NCI-H2081 treated with DMSO at 0.1 percent for 48 hours (cell line): ENCODE data around the gene MARS1.
"Not testable (repeated sequence)": the region's sequence is repeated elsewhere in the genome, so short reads cannot be mapped to it uniquely, and the experiment has no call there.

Experiments used
- DNase-seq: peaks from one replicate; lab custom pipeline; 2025; lab: John Stamatoyannopoulos, UW

The MARS1 gene

DNA sequence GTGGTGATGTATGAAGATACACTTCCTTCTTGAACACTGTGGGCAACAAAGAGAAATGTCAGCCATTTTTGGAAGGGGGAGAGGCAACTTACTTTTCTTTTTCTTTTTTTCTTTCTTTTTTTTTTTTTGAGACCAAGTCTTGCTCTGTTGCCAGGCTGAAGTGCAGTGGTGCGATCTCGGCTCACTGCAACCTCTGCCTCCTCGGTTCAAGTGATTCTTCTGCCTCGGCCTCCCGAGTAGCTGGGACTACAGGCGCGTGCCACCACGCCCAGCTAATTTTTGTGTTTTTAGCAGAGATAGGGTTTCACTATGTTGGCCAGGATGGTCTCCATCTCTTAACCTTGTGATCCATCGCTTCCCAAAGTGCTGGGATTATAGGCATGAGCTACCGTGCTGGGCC, 29.9 kb downstream of the MARS1 start:
- not testable (repeated sequence) for DNase-seq

DNA sequence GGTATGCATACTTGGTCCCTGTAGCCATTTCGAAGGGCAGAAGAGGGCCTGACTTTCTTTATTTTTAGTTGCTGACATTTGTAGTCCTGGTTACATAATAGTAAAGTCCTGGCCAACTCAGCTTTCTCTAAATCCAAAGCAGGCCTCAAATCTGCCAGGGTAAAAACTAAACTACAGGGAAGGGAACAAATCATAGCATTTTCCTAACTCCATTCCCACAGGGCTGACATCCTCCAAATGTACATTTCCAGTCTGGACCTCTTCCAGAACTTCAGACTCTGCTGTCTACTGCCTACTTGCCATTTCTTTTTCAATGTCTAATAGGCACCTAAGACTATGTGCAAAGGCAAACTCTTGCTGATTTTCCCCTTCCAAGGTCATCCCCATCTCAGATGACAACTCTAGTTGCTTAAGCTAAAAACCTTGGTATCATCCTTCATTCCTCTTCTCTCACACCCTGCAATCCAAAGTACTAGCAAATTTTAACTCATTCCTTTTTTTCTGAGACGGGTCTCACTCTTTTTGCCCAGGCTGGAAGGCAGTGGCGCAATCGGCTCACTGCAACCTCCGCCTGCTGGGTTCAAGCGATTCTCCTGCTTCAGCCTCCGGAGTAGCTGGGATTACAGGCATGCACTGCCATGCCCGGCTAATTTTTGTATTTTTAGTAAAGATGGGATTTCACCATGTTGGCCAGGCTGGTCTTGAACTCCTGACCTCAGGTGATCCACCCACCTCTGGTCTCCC, 30.5 kb downstream of the MARS1 start:
- DNase-seq: no peak

GRCh38 chr12:57518920-57519795, 31.3 kb downstream of the MARS1 start:
- DNase-seq: no peak

- DNase-seq: no peak
Observed at GRCh38 chr12:57519796-57520052, 31.9 kb downstream of the MARS1 start.

DNA sequence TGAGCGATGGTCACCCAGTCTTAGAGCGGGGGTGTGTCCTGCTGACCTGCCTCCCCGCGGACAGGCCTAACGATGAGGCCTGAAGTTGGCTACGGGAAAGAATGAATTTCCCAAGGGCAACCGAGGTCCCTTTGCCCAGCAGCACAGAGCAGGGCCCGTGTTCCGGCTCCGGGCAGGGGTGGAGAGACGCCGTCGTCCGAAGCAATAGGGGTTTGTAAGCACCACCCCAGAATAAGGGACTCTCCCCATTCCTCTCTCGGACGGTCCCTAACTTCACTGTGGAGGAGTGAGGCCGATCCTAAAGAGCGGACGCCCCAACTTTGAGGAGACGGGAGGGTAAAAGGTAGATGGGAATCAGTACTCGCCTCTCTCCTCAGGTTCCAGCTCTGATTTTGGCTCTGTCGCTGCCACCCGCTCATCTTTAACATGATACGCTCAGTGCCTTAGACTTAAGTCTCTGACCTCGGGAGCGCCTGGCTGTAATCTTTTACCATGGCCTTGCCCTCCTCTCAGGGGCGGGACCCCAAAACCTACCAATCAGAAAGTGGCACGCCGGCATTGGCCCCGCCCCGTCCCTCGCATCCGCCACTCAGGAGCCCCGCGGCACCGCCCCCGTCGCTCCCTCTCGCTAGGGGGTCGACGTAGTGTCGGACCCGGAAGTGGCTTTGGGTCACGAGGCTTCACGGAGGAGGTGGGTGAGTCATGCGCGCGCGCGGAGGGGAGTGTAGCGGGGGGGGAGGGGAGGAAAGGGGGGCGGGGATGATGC, 32.4 kb downstream of the MARS1 start, which contains the start of gene DDIT3:
DDIT3 (minus strand) TSS at position 462 of the 766 bp plus-strand sequence. CDS start 3,108 bp downstream, outside the sequence.
- peak; percentile 86 for DNase-seq

DNA sequence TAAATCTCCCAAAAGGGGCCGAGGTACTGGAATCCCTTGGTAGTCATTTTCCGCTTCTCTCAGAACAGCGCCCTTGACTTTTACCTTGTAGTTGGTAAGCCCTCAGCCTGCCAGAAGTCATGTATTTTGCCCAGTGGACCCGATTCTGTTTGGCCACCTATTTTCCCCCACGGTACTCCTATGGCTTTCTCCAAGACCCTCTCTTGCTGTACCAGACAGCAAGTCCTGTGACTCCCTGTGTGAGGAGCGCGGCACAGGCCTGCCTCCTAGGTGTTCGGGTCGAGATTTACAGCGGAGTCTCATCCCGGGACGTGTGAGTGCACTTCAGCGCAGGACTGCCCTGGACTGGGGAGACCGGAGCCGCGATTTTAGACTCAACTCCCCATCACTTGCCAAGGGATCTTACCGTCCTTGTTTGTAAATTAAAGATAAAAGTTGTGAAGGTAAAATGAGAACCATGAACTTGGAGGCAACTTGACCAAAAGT, 33.7 kb downstream of the MARS1 start:
- DNase-seq: no peak

- DNase-seq: peak; percentile 28
Observed at GRCh38 chr12:57522011-57522886, 34.4 kb downstream of the MARS1 start, which contains the start of gene MBD6. Gene MBD6, plus strand, starts transcription at chr12:57522824. Its CDS starts 1,480 bp downstream, at chr12:57524304.

- DNase-seq: no peak
Observed at GRCh38 chr12:57522887-57523705, 35.2 kb downstream of the MARS1 start.

DNA sequence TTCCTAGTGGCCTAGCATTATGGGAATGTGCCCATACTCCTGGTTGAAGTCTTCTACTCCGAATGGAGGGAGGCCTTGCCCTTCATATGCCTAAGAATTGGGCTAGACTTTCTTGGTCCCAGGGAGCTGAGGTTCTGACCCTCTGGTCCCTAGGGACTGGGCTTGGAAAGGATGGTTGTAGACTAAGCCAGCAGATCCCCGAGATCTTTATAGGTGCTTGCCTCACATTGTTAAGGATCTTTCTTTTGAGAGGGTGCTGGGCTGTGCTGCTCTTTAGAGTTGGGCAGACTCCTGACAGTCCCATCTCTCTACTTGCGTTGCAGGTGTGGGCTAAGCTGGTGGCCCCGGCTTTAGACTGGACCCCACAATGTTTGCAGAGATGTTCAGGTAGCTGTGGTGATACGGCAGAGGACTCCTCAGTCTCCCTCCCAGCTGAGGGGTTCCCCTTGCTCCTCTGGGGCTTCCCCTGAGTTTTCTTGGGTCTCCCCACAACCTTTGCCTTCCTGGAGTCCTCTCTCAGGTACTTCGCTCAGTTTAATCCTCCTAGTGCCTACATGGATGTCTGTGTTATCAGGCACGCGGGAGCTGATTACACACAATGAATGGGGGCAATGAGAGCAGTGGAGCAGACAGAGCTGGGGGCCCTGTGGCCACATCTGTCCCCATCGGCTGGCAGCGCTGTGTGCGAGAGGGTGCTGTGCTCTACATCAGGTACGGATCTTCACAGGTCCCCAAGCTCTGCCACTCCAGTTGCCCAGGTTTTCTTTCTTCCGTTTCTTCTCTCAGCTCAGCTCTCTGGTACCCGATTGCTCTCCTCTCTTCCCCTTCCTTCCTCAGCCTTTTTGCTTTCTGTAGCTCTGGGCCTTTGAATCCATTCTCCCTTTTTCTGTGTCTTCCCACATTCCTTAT, 36.1 kb downstream of the MARS1 start:
- DNase-seq: no peak

- DNase-seq: no peak
Observed at GRCh38 chr12:57524814-57525614, 37.1 kb downstream of the MARS1 start.

DNA sequence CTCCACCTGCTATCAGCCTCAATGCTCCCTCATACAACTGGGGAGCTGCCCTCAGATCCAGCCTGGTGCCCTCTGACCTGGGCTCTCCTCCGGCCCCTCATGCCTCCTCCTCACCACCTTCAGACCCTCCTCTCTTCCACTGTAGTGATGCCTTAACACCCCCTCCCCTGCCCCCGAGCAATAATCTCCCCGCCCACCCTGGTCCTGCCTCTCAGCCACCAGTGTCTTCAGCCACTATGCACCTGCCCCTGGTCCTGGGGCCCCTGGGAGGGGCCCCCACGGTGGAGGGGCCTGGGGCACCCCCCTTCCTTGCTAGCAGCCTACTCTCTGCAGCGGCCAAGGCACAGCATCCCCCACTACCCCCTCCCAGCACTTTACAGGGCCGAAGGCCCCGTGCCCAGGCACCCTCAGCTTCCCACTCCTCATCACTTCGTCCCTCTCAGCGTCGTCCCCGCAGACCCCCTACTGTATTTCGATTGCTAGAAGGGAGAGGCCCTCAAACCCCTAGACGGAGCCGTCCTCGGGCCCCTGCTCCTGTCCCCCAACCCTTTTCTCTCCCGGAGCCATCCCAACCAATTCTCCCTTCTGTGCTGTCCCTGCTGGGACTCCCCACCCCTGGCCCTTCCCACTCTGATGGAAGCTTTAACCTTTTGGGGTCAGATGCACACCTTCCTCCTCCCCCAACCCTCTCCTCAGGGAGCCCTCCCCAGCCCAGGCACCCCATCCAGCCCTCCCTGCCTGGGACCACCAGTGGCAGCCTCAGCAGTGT, 37.9 kb downstream of the MARS1 start:
- DNase-seq: no peak

DNA sequence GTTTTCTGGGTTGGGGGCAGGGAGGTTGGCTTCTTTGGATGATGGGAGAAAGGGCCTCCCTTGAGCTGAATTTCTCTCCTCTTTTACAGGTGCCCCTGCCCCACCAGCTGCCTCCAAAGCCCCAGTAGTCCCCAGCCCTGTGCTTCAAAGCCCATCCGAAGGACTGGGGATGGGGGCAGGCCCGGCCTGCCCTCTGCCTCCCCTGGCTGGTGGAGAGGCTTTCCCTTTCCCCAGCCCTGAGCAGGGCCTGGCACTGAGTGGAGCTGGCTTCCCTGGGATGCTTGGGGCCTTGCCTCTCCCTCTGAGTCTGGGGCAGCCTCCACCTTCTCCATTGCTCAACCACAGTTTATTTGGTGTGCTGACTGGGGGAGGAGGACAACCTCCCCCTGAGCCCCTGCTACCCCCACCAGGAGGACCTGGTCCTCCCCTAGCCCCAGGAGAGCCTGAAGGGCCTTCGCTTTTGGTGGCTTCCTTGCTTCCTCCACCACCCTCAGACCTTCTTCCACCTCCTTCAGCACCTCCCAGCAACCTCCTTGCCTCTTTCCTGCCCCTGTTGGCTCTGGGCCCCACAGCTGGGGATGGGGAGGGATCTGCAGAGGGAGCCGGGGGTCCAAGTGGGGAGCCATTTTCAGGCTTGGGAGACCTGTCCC, 38.7 kb downstream of the MARS1 start:
- no peak for DNase-seq

DNA sequence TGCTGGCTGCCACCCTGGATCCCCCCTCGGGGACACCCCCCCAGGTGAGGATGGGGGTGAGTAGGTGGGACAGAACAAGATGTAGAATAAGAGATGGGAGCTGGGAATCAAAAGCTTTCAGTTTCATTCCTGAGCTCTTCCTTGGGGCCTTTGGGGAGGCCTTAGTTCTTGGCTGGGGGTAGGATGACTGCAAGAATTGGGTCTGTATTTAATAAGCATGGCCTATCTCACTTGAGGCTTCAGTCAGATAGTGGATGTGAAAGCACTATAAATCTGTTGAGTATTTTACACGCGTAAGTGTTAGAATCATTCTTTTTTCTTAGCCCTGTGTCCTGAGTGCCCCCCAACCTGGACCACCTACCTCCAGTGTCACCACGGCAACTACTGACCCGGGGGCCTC, 39.3 kb downstream of the MARS1 start:
- no peak for DNase-seq

- no peak for DNase-seq
Observed at GRCh38 chr12:57528176-57528575, 40.3 kb downstream of the MARS1 start.

DNA sequence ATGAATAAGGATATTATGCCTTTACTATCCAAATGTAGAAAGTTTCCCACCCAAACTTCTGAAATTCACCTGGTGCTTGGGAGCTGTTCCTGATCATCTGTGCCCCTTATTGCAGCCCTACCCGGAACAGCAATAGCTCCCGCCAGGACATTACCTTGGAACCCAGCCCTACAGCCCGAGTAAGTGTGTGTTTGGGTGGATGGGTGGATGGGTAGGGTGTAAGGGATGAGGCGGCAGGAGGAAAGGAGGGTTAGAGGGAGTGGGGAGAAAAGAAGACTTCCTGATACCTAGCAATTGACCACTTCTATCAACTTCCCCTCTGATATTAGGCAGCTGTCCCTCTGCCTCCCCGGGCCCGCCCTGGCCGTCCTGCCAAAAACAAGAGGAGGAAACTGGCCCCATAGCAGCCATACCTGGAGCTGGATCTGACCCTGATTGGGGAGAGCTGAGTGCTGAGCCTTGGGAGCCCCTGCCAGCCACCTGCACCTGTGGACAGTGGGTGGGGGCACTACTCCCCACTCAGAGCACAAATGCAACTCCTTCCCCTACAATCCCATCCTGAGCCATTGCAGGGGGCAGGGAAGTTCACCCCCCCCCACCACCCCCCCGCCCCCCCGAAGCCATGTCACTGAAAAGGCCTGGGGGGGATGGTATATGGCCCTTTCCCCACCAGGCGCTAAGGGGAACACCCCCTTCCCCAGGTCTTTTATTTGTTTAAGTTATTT, 41.1 kb downstream of the MARS1 start:
- no peak for DNase-seq

DNA sequence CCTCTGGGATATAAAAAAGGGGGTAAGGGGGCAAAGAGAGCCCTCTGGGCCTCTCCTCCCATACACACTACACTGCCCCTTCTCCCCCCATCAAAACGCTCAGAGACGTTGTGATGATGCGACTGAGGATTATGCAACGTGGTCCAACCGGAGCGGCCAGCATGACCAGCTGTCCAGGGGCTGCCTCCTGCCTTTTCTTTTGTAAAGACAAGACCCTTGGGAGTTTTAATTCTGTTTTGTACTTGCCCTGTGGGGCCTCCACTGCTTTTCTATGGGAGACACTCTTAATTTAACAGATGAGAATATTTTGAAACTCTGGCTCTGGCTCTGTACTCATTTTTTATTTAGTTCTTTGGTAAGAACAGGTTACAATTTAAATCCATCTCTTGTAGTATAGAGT, 42.0 kb downstream of the MARS1 start:
- DNase-seq: no peak
